A204.1 (cell line): ENCODE data around the gene SEC14L6.
"Not testable (repeated sequence)": the region's sequence is repeated elsewhere in the genome, so short reads cannot be mapped to it uniquely, and the experiment has no call there.

ENCODE experiments used
- FAIRE-seq: peaks from 2 replicates; lab custom pipeline; 2012; peaks lifted over from hg19 to GRCh38; lab: Jason Lieb, UNC

The SEC14L6 gene

GRCh38 chr22:30546616-30547015, at the start of gene SEC14L6:
Gene SEC14L6 (minus strand): TSS chr22:30546741. CDS start chr22:30546682, 59 bp downstream.
- FAIRE-seq: no peak

GRCh38 chr22:30596199-30596598, 49.7 kb upstream of the SEC14L6 start:
- FAIRE-seq: no peak

GRCh38 chr22:30592360-30592713, 45.8 kb upstream of the SEC14L6 start:
- not testable (repeated sequence) for FAIRE-seq

GRCh38 chr22:30591588-30592359, 45.2 kb upstream of the SEC14L6 start, which contains the start of gene PES1:
Gene PES1 (minus strand): TSS chr22:30591910. CDS start chr22:30591833, 77 bp downstream.
- FAIRE-seq: peak; percentile 98

- FAIRE-seq: no peak
Observed at GRCh38 chr22:30591191-30591587, 44.6 kb upstream of the SEC14L6 start.

- FAIRE-seq: no peak
Observed at GRCh38 chr22:30586414-30586813, 39.9 kb upstream of the SEC14L6 start.

- no peak for FAIRE-seq
Observed at GRCh38 chr22:30584441-30584840, 37.9 kb upstream of the SEC14L6 start.

- FAIRE-seq: no peak
Observed at GRCh38 chr22:30582788-30583545, 36.4 kb upstream of the SEC14L6 start.

GRCh38 chr22:30582051-30582450, 35.5 kb upstream of the SEC14L6 start:
- no peak for FAIRE-seq

- no peak for FAIRE-seq
Observed at GRCh38 chr22:30580896-30581295, 34.4 kb upstream of the SEC14L6 start.

- FAIRE-seq: no peak
Observed at GRCh38 chr22:30578481-30578880, 31.9 kb upstream of the SEC14L6 start.

- FAIRE-seq: no peak
Observed at GRCh38 chr22:30575859-30576258, 29.3 kb upstream of the SEC14L6 start.

GRCh38 chr22:30574997-30575671, 28.6 kb upstream of the SEC14L6 start:
- no peak for FAIRE-seq

- FAIRE-seq: no peak
Observed at GRCh38 chr22:30574095-30574981, 27.8 kb upstream of the SEC14L6 start, which contains the start of gene GAL3ST1. Gene GAL3ST1 (minus strand): TSS chr22:30574665. CDS start chr22:30557392, 17,273 bp downstream.

- FAIRE-seq: no peak
Observed at GRCh38 chr22:30573594-30574094, 27.1 kb upstream of the SEC14L6 start.

GRCh38 chr22:30572840-30573593, 26.5 kb upstream of the SEC14L6 start:
- no peak for FAIRE-seq

- no peak for FAIRE-seq
Observed at GRCh38 chr22:30572210-30572609, 25.7 kb upstream of the SEC14L6 start.

- FAIRE-seq: no peak
Observed at GRCh38 chr22:30569674-30570202, 23.2 kb upstream of the SEC14L6 start.

- no peak for FAIRE-seq
Observed at GRCh38 chr22:30568137-30568805, 21.7 kb upstream of the SEC14L6 start.

- not testable (repeated sequence) for FAIRE-seq
Observed at GRCh38 chr22:30567277-30567676, 20.7 kb upstream of the SEC14L6 start.
